HCT116 (cell line): ENCODE measurements around the gene SEPTIN3. TPM values are rescaled to one million over a fixed set of nuclear protein-coding genes. Genes with fewer than 3 reads are reported as not detected.

Source experiments
- ATAC-seq: fragments of 200-7000 bp; cut with Tn5 transposase; 2 replicates; pipeline ENCODE4 v1.9.1; 2020; ENCODE audit warnings: mild to moderate bottlenecking, moderate library complexity
- BruUV-seq: library from RNA; stranded (reverse); fragments of 400-500 nt; replicated peaks from 2 replicates; lab custom pipeline; 2021; lab: Mats Ljungman, UMichigan
- CTCF ChIA-PET: fragments of 300-600 bp; sonication (Branson Sonifier 250); formaldehyde crosslinking; loops from one replicate; lab custom pipeline; 2021; ENCODE audit warnings: antibody characterized with exemption; lab: Charles Lee
- POLR2A ChIA-PET: fragments of 300-600, 350-600 bp; sonication (Branson Sonifier 250); formaldehyde crosslinking; loops from one replicate; lab custom pipeline; 2021; ENCODE audit warnings: antibody characterized with exemption; lab: Charles Lee
- RAD21 ChIA-PET, 2 experiments: fragments of 300-600 bp; sonication (Branson Sonifier 250); formaldehyde crosslinking; loops; one replicate each; lab custom pipeline; 2023; ENCODE audit warnings: low total read pairs in 2 of 2; ENCODE audit not compliant: uncharacterized antibody in 2 of 2, unreplicated experiment in 2 of 2, low non-redundant PET in 1 of 2; lab: Charles Lee
- DNase-seq: peaks from one replicate; pipeline ENCODE4 v3.0.0-alpha.2; 2010; ENCODE audit warnings: low read depth, low spot score
- H2AFZ ChIP-seq: fragments of 200-600 bp; shearing (Covaris generic), sonication (generic); 2 replicates; pipeline ENCODE4 v1.6.1; 2017; ENCODE audit warnings: low read depth, mixed run types, mixed read lengths, antibody characterized with exemption, low read length; ENCODE audit not compliant: poor library complexity, severe bottlenecking
- H3K27ac ChIP-seq: 2 replicates; pipeline ENCODE4 v1.5.1; 2012; ENCODE audit warnings: low read depth, low read length
- H3K27me3 ChIP-seq: fragments of 200-600 bp; sonication (generic); 2 replicates; pipeline ENCODE4 v1.6.1; 2016; ENCODE audit warnings: mixed run types, low read length, mixed read lengths; ENCODE audit not compliant: insufficient read depth
- H3K36me3 ChIP-seq, 2 experiments: fragments of 200-500 bp in 1 of 2; fragments of 200-600 bp in 1 of 2; sonication (Bioruptor generic) in 1 of 2; sonication (generic) in 1 of 2; 2 replicates each; pipeline versions ENCODE4 v1.5.1 to v1.6.1; 2014 to 2016; ENCODE audit warnings: low read length in 2 of 2, inconsistent platforms in 1 of 2, mixed read lengths in 1 of 2, mixed run types in 1 of 2; ENCODE audit not compliant: insufficient read depth in 2 of 2, control insufficient read depth in 1 of 2
- H3K4me1 ChIP-seq, 2 experiments: fragments of 200-600 bp in 1 of 2; sonication (generic) in 1 of 2; 2 replicates each; pipeline versions ENCODE4 v1.5.1 to v1.6.1; 2012 to 2017; ENCODE audit warnings: low read length in 2 of 2, inconsistent platforms in 1 of 2, mild to moderate bottlenecking in 1 of 2, mixed read lengths in 1 of 2, mixed run types in 1 of 2, moderate library complexity in 1 of 2; ENCODE audit not compliant: insufficient read depth in 2 of 2, control insufficient read depth in 1 of 2
- H3K4me2 ChIP-seq: fragments of 200-600 bp; sonication (generic); 2 replicates; pipeline ENCODE4 v1.6.1; 2017; ENCODE audit warnings: mixed run types, low read length, mixed read lengths
- H3K4me3 ChIP-seq, 2 experiments: fragments of 200-600 bp in 1 of 2; sonication (generic) in 1 of 2; replicated peaks in 1 of 2; 2 replicates each; pipeline ENCODE4 v1.5.1; 2011 to 2016; ENCODE audit warnings: low read length in 2 of 2, control low read depth in 1 of 2, low read depth in 1 of 2, mild to moderate bottlenecking in 1 of 2, mixed read lengths in 1 of 2, mixed run types in 1 of 2
- H3K79me2 ChIP-seq: fragments of 200-600 bp; sonication (generic); 2 replicates; pipeline ENCODE4 v1.6.1; 2017; ENCODE audit warnings: mild to moderate bottlenecking, mixed run types, low read length, moderate library complexity, mixed read lengths; ENCODE audit not compliant: insufficient read depth
- H3K9ac ChIP-seq: fragments of 200-600 bp; sonication (generic); 2 replicates; pipeline ENCODE4 v1.6.1; 2016; ENCODE audit warnings: low read length, mixed read lengths
- H3K9me2 ChIP-seq: fragments of 200-600 bp; sonication (generic), shearing (Covaris generic); 2 replicates; pipeline ENCODE4 v1.6.1; 2017; ENCODE audit warnings: mixed run types, mild to moderate bottlenecking, moderate library complexity; ENCODE audit not compliant: insufficient read depth
- H3K9me3 ChIP-seq, 2 experiments: fragments of 200-500 bp in 1 of 2; fragments of 200-600 bp in 1 of 2; sonication (Bioruptor generic) in 1 of 2; sonication (generic) in 1 of 2; 2 replicates each; pipeline ENCODE4 v1.6.1; 2014 to 2017; ENCODE audit warnings: low read length in 2 of 2, mixed read lengths in 2 of 2, inconsistent platforms in 1 of 2, low read depth in 1 of 2, mild to moderate bottlenecking in 1 of 2, mixed run types in 1 of 2, moderate library complexity in 1 of 2; ENCODE audit not compliant: control insufficient read depth in 1 of 2, insufficient read depth in 1 of 2
- H4K20me1 ChIP-seq: fragments of 200-600 bp; sonication (generic), shearing (Covaris generic); 2 replicates; pipeline ENCODE4 v1.6.1; 2017; ENCODE audit warnings: mixed run types, mild to moderate bottlenecking, moderate library complexity; ENCODE audit not compliant: insufficient read depth
- EZH2 ChIP-seq: fragments of 200-600 bp; sonication (generic); IDR thresholded peaks from 2 replicates; pipeline ENCODE4 v1.6.1; 2017; ENCODE audit warnings: antibody characterized with exemption, mixed run types
- JUND ChIP-seq: IDR thresholded peaks from 2 replicates; pipeline ENCODE4 v1.6.1; 2012
- POLR2A ChIP-seq: IDR thresholded peaks from 2 replicates; pipeline ENCODE4 v1.7.0; 2011; ENCODE audit warnings: borderline replicate concordance; ENCODE audit not compliant: insufficient read depth, insufficient read length; ENCODE audit errors: extremely low read depth
- SIN3A ChIP-seq: IDR thresholded peaks from 2 replicates; pipeline ENCODE4 v1.6.1; 2012; ENCODE audit warnings: low read depth
- SRF ChIP-seq: IDR thresholded peaks from 2 replicates; pipeline ENCODE4 v1.6.1; 2012; ENCODE audit warnings: low read depth
- YY1 ChIP-seq: IDR thresholded peaks from 2 replicates; pipeline ENCODE4 v1.6.1; 2011; ENCODE audit warnings: low read length, low read depth, moderate library complexity, mild to moderate bottlenecking; ENCODE audit not compliant: insufficient replicate concordance; ENCODE audit errors: extremely low read depth
- ZNF274 ChIP-seq: fragments of 200-500 bp; sonication (Bioruptor generic); IDR thresholded peaks from 2 replicates; pipeline ENCODE4 v1.6.1; 2014; ENCODE audit warnings: mild to moderate bottlenecking, low read depth, low read length, inconsistent platforms
- intact Hi-C: fragments of 100-400 bp; cut with micrococcal nuclease; formaldehyde crosslinking; loops from 2 replicates; pipeline ENCODE4 v1.10.0; 2022
- total RNA-seq: library from RNA; stranded (reverse); gene quantifications from one replicate; pipeline ENCODE4 v1.2.1, GENCODE V29; 2021; ENCODE audit not compliant: unreplicated experiment
- TF ChIP-seq, protein P1 (sequence below): IDR thresholded peaks from 2 replicates; pipeline ENCODE4 v1.6.1; 2012
- TF ChIP-seq, protein P2 (sequence below): IDR thresholded peaks from 2 replicates; pipeline ENCODE4 v1.6.1; 2012; ENCODE audit warnings: low read depth
- TF ChIP-seq, protein P3 (sequence below), 3 experiments: fragments of 200-600 bp in 1 of 3; sonication (generic) in 1 of 3; IDR thresholded peaks in 2 of 3; conservative IDR thresholded peaks in 1 of 3; 2 replicates each; pipeline ENCODE4 v1.5.1; 2012 to 2017; ENCODE audit warnings: low read depth in 2 of 3, low read length in 2 of 3, antibody characterized with exemption in 1 of 3, borderline replicate concordance in 1 of 3, control low read depth in 1 of 3, mild to moderate bottlenecking in 1 of 3, mixed read lengths in 1 of 3, mixed run types in 1 of 3, moderate library complexity in 1 of 3; ENCODE audit not compliant: insufficient read depth in 1 of 3
- TF ChIP-seq, protein P4 (sequence below): IDR thresholded peaks from 2 replicates; pipeline ENCODE4 v1.6.1; 2012

SEPTIN3 gene
- total RNA-seq, 1 experiment from 2014 or later: 9.3 TPM

DNA sequence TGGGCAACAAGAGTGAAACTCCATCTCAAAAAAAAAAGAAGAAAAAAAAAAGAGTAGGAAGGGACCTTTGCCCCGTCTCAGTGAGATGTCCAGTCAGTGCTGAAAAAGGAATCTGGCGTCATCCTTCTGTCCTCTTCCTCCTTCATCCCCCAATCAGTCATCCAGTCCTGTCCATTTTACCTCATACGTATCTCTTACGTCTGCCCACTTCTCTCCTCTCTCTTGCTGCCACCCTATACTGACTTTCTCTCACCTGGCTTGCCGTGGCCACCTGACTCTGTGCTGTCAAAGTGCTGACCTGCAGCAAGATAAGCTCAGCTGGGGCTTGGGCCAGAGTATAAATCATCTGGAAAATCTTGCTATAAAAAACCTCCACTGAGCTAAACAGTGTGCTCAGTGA lies 13.6 kb downstream of the SEPTIN3 start:
- ChIA-PET CTCF (no interaction called here), POLR2A (no interaction called here), RAD21 (no interaction called here)
- H3K9ac ChIP-seq: no peak overlapping the region
- H3K4me1 ChIP-seq: no peaks in the 10 kb centered on the region
- H3K4me3 ChIP-seq: no peak overlapping the region
- intact Hi-C loops: no loop called here
- H2AFZ ChIP-seq: no peak overlapping the region
- no peaks in the 10 kb centered on the region for H3K9me3 ChIP-seq
- H3K27ac ChIP-seq: no peak overlapping the region
- no TSS peak for BruUV-seq
- H3K4me2 ChIP-seq: no peak overlapping the region
- H3K79me2 ChIP-seq: no peaks in the 10 kb centered on the region
- ATAC-seq: no peak
- H4K20me1 ChIP-seq: no peaks in the 10 kb centered on the region
- no peaks in the 10 kb centered on the region for H3K27me3 ChIP-seq
- no peaks in the 10 kb centered on the region for H3K9me2 ChIP-seq
- DNase-seq: no peak
- H3K36me3 ChIP-seq: no peaks in the 10 kb centered on the region
- TF ChIP-seq POLR2A: no peak
- TF ChIP-seq JUND: no peak
- TF ChIP-seq YY1: no peak
- TF ChIP-seq, protein P1, sequence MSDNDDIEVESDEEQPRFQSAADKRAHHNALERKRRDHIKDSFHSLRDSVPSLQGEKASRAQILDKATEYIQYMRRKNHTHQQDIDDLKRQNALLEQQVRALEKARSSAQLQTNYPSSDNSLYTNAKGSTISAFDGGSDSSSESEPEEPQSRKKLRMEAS: no peak
- TF ChIP-seq, protein P2, sequence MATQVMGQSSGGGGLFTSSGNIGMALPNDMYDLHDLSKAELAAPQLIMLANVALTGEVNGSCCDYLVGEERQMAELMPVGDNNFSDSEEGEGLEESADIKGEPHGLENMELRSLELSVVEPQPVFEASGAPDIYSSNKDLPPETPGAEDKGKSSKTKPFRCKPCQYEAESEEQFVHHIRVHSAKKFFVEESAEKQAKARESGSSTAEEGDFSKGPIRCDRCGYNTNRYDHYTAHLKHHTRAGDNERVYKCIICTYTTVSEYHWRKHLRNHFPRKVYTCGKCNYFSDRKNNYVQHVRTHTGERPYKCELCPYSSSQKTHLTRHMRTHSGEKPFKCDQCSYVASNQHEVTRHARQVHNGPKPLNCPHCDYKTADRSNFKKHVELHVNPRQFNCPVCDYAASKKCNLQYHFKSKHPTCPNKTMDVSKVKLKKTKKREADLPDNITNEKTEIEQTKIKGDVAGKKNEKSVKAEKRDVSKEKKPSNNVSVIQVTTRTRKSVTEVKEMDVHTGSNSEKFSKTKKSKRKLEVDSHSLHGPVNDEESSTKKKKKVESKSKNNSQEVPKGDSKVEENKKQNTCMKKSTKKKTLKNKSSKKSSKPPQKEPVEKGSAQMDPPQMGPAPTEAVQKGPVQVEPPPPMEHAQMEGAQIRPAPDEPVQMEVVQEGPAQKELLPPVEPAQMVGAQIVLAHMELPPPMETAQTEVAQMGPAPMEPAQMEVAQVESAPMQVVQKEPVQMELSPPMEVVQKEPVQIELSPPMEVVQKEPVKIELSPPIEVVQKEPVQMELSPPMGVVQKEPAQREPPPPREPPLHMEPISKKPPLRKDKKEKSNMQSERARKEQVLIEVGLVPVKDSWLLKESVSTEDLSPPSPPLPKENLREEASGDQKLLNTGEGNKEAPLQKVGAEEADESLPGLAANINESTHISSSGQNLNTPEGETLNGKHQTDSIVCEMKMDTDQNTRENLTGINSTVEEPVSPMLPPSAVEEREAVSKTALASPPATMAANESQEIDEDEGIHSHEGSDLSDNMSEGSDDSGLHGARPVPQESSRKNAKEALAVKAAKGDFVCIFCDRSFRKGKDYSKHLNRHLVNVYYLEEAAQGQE: no peak
- TF ChIP-seq ZNF274: no peak
- TF ChIP-seq SIN3A: no peak
- no peak for TF ChIP-seq SRF
- no peak for TF ChIP-seq EZH2
- TF ChIP-seq, protein P3, sequence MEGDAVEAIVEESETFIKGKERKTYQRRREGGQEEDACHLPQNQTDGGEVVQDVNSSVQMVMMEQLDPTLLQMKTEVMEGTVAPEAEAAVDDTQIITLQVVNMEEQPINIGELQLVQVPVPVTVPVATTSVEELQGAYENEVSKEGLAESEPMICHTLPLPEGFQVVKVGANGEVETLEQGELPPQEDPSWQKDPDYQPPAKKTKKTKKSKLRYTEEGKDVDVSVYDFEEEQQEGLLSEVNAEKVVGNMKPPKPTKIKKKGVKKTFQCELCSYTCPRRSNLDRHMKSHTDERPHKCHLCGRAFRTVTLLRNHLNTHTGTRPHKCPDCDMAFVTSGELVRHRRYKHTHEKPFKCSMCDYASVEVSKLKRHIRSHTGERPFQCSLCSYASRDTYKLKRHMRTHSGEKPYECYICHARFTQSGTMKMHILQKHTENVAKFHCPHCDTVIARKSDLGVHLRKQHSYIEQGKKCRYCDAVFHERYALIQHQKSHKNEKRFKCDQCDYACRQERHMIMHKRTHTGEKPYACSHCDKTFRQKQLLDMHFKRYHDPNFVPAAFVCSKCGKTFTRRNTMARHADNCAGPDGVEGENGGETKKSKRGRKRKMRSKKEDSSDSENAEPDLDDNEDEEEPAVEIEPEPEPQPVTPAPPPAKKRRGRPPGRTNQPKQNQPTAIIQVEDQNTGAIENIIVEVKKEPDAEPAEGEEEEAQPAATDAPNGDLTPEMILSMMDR (IDR thresholded peaks at IDR 0.05 in 2 of 3, conservative IDR thresholded peaks at IDR 0.05 in 1 of 3; ENCODE audit: borderline replicate concordance in 1 of 3, insufficient read depth in 1 of 3, low read depth in 2 of 3, low read length in 2 of 3): no peak
- TF ChIP-seq, protein P4, sequence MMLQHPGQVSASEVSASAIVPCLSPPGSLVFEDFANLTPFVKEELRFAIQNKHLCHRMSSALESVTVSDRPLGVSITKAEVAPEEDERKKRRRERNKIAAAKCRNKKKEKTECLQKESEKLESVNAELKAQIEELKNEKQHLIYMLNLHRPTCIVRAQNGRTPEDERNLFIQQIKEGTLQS: no peak
